BJ (cell line): Measurements from ENCODE around the gene CHMP2A. TPM values are rescaled to one million over a fixed set of nuclear protein-coding genes. Genes with fewer than 3 reads are reported as not detected.
A peak's percentile ranks its signal among the peaks of the same experiment; 100 is the strongest.
"Not testable (repeated sequence)": the region's sequence is repeated elsewhere in the genome, so short reads cannot be mapped to it uniquely, and the experiment has no call there.

Experiments used
- CTCF ChIA-PET: fragments of 350-600 bp; formaldehyde crosslinking; extraction: SDS; loops from one replicate; lab custom pipeline; 2021; ENCODE audit warnings: antibody characterized with exemption, inconsistent platforms; lab: Yijun Ruan, JAX
- POLR2A ChIA-PET: fragments of 300-600 bp; sonication (Branson Sonifier 250); formaldehyde crosslinking; extraction: SDS; loops from one replicate; lab custom pipeline; 2021; ENCODE audit warnings: antibody characterized with exemption; lab: Charles Lee
- DNase-seq: peaks from one replicate; pipeline ENCODE4 v3.0.0-alpha.2; 2011; ENCODE audit warnings: low read depth
- H3K27me3 ChIP-seq: 2 replicates; pipeline ENCODE4 v1.6.0; 2011; ENCODE audit warnings: low read length; ENCODE audit not compliant: control insufficient read depth, insufficient read depth
- H3K36me3 ChIP-seq: 2 replicates; pipeline ENCODE4 v1.5.1; 2011; ENCODE audit warnings: low read length; ENCODE audit not compliant: control insufficient read depth, insufficient read depth
- H3K4me3 ChIP-seq: 2 replicates; pipeline ENCODE4 v1.5.1; 2011; ENCODE audit warnings: low read depth, mild to moderate bottlenecking, control low read depth, low read length
- polyA plus RNA-seq: library from polyadenylated mRNA; depleted of rRNA; stranded (reverse); fragments of >200 nt; gene quantifications from 2 replicates; pipeline ENCODE4 v1.2.3, GENCODE V29; 2011
- TF ChIP-seq, protein P1 (sequence below): IDR thresholded peaks from 2 replicates; pipeline ENCODE4 v1.5.1; 2011; ENCODE audit warnings: low read depth, mild to moderate bottlenecking, control low read depth, inconsistent platforms, low read length, moderate library complexity; ENCODE audit not compliant: insufficient read depth

The CHMP2A gene
- polyA plus RNA-seq, 1 experiment = 174 TPM

DNA sequence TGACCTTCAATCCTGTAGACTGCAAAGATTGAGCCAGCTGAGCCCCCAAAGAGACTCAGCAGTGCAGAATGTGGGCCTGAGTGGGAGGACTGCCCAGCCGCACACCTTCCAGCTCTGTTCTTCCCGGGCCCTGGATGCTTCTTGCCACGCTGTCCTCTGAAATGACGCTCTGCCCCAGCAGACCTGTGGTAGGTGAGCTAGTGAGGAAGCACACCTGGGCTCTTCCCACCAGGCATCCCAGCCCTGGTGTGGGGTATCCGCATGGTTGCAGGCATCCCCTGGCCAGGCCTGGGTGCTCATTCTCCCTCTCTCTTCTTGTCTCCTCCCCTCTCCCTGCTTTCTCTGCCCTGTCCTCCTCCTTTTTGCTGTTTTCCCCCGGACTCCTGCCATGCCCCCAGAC, 28.1 kb upstream of the CHMP2A start:
- H3K27me3 ChIP-seq = no peaks in the 10 kb centered on the region
- TF ChIP-seq, protein P1, sequence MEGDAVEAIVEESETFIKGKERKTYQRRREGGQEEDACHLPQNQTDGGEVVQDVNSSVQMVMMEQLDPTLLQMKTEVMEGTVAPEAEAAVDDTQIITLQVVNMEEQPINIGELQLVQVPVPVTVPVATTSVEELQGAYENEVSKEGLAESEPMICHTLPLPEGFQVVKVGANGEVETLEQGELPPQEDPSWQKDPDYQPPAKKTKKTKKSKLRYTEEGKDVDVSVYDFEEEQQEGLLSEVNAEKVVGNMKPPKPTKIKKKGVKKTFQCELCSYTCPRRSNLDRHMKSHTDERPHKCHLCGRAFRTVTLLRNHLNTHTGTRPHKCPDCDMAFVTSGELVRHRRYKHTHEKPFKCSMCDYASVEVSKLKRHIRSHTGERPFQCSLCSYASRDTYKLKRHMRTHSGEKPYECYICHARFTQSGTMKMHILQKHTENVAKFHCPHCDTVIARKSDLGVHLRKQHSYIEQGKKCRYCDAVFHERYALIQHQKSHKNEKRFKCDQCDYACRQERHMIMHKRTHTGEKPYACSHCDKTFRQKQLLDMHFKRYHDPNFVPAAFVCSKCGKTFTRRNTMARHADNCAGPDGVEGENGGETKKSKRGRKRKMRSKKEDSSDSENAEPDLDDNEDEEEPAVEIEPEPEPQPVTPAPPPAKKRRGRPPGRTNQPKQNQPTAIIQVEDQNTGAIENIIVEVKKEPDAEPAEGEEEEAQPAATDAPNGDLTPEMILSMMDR = no peak
- no peak overlapping the region for H3K4me3 ChIP-seq
- POLR2A ChIA-PET = no interaction called here
- CTCF ChIA-PET = interaction anchor here (3.1 to 6.7 kb wide), 2 partner anchors 64 to 69 kb away, joined by 11 to 66 read pairs; partner anchors contain the start of gene ZBTB45
- DNase-seq = no peak
- peaks cover 10% of the 10 kb centered on the region for H3K36me3 ChIP-seq

GRCh38 chr19:58581227-58582141, 26.6 kb upstream of the CHMP2A start:
- TF ChIP-seq, protein P1 = peak; percentile 99

DNA sequence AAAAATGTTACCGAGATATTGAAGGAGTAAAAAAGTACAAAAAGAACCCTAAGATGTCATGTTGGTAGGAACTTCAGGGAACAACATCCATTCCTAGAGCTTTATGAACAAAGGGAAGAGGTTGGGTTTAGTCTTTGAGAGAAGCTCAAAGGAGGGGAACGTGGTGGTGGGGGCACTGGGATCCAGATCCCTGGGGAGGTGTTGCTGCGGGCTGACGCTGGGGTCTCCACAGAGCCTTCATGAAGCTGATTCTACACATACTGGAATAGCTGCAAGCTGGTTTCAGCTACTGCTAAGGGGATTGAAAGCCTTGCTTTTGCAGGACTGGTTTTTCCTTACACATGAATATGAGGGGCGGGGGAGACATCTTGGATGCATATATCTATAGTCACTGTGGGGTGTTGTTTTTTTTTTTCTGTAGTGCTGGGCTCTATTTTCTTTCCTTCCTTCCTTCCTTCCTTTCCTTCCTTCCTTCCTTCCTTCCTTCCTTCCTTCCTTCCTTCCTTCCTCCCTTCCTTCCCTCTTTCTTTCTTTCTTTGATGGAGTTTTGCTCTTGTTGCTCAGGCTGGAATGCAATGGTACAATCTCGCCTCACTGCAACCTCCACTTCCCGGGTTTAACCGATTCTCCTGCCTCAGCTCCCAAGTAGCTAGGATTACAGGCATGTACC, 24.7 kb upstream of the CHMP2A start:
- no peak for DNase-seq
- ChIA-PET POLR2A (no interaction called here), CTCF (interaction anchor here (1.3 to 6.7 kb wide), 3 partner anchors 60 to 66 kb away, joined by 3 to 66 read pairs (median 11); partner anchors contain the start of gene ZBTB45)
- peaks cover 10% of the 10 kb centered on the region for H3K36me3 ChIP-seq
- H3K4me3 ChIP-seq = no peak overlapping the region
- no peaks in the 10 kb centered on the region for H3K27me3 ChIP-seq
- TF ChIP-seq, protein P1 = no peak

More at GRCh38 chr19:58581227-58582141, 26.6 kb upstream of the CHMP2A start:
- Histone ChIP-seq H3K36me3 (peaks cover 10% of the 10 kb centered on the region), H3K4me3 (no peak overlapping the region), H3K27me3 (no peaks in the 10 kb centered on the region)
- ChIA-PET POLR2A (no interaction called here), CTCF (interaction anchor here (0.9 to 6.7 kb wide), 5 partner anchors 26 to 81 kb away, joined by 3 to 66 read pairs (median 7); partner anchors contain the start of genes CHMP2A and ZBTB45)
- DNase-seq = peak; percentile 63

DNA sequence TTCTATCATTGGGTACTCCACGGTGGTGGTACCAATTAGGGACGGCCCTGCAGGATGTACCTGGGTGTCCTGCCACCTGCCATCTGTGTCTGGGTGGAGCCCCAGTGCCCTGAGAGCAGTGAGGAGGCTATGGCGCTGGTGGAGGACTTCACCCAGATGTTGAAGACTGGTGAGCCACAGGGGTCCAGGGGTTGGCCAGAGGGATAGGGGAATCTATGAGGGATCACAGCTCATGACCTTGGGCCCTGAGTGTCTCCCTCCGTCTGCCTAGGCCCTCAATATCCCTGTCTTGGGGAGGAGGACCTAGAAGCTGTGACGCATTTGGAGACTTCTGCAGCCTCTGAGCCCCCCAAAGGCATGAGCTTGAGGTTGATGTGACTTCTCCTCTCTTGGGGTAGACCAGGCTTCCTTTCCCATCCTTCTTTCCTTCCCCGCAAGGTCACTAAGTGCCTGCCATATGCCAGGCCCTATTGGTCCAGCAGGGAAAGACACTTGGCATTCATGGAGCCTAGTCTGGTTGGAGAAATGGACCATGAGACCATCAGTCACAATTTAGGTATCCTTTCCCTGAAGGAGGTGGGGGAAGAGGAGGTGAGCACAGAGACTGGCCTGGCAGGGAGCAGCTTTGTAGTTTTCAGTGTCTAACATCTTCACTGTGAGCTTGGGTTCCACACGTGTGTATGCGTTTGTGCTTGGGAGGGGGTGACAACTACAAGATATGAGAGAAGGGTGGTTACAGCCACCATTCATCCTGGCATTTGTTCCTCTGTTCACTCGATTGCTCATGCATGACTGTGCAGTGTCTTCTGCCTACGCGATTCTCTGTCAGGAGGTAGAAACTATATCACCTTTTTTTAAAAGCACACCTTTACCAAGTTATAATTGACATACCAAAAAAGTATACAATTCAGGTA, 23.4 kb upstream of the CHMP2A start:
- TF ChIP-seq, protein P1 = no peak
- H3K27me3 ChIP-seq = no peaks in the 10 kb centered on the region
- POLR2A ChIA-PET = no interaction called here
- peaks cover 6% of the 10 kb centered on the region for H3K36me3 ChIP-seq
- H3K4me3 ChIP-seq = no peak overlapping the region
- CTCF ChIA-PET = interaction anchor here (1.3 to 6.7 kb wide), 2 partner anchors 59 to 64 kb away, joined by 3 to 66 read pairs; partner anchors contain the start of gene ZBTB45
- DNase-seq = no peak

- H3K36me3 ChIP-seq, H3K4me3 ChIP-seq, H3K27me3 ChIP-seq, POLR2A ChIA-PET, DNase-seq: not testable (repeated sequence)
- CTCF ChIA-PET = interaction anchor here (6.7 kb wide), 1 partner anchor 58 kb away, joined by 66 read pairs; the partner anchor contains the start of gene ZBTB45
Observed at GRCh38 chr19:58577581-58577980, 22.7 kb upstream of the CHMP2A start.
